GM18907 (cell line): Measurements from ENCODE around the gene ZNF341.

Experiments
- ATAC-seq: cut with Tn5 transposase; IDR thresholded peaks from one replicate; pipeline ENCODE4 v1.9.1; 2021; ENCODE audit warnings: mild to moderate bottlenecking, moderate library complexity; ENCODE audit not compliant: unreplicated experiment

ZNF341 gene

DNA sequence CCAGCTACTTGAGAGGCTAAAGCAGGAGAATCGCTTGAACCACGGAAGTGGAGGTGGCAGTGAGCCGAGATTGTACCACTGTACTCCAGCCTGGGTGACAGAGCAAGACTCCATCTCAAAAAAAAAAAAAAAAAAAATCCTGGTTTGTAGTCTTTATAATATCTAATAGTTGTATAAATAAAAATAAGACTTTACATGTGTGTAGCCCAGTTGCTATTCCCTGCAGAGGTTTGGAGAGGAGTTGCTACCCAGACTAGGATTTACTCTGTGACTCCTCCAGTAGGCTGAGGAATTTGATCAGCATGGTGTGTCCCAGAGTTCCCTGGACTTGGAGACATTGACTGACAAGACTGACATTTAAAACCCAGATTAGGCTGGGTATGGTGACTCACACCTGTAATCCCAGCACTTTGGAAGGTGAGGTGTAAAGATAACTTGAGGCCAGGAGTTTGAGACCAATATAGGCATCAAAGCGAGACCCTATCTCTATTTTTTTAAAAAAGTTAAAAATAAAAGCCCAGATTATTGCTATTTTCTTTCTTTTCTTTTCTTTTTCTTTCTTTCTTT, 89.6 kb downstream of the ZNF341 start:
- ATAC-seq = no peak

- ATAC-seq = no peak
These were observed 90.6 kb downstream of the ZNF341 start for GRCh38 chr20:33822423-33822822.

GRCh38 chr20:33822991-33823390, 91.2 kb downstream of the ZNF341 start:
- no peak for ATAC-seq

GRCh38 chr20:33824852-33825251, 93.1 kb downstream of the ZNF341 start:
- ATAC-seq = no peak

- ATAC-seq = no peak
These were observed 93.8 kb downstream of the ZNF341 start for GRCh38 chr20:33825340-33826269.

- no peak for ATAC-seq
These were observed 94.6 kb downstream of the ZNF341 start for GRCh38 chr20:33826270-33826897.

DNA sequence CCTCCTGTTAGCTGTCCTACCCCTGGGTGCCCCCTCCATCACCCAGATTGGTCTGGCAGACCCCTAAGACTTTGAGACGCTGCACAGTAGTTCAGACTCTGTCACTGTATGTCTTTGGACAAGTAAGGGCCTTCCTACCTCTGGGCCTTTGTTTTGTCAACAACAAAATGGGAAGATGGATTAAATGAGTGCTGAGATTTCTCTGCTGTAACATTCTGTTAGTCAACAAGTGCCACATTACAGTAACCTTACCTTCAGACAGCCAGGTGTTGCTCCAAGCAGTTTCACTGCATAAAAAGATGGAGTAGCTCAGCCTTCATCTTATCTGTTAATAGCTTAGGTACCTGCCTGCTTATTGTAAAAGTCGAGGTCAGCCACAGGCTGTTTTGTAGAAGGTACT, 95.3 kb downstream of the ZNF341 start:
- no peak for ATAC-seq

DNA sequence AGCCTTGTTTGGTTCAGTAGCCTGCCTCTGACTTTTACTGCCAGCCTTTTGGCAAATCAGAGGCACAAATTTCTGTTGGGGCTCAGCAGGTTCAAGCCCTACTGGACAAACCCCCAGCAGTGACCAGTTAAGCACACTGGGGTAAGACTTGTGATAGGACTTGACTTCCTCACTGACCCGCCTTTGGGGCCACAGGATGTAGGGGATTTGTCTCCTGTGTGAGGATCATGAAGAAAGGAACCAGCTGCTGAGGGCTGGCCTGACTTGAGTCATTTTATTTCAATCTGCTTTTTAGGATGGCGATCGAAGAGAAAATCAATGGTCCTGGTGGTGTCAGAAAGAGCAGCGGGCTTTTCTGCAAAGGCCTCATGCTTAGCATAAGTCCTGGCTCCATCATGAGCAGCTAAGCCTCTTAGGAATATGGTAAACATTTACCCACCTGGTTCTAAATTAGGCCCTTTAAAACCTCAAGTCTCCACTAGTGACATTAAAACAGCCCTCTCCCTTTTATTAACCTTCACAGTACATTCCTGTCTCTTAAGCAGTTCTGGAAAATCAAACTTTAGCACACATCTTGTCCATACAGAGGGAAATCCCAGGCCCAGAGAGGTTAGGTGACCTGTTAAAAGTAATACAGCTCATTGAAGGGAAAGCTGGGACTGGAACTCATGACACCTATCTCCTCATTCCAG, 96.0 kb downstream of the ZNF341 start:
- no peak for ATAC-seq

DNA sequence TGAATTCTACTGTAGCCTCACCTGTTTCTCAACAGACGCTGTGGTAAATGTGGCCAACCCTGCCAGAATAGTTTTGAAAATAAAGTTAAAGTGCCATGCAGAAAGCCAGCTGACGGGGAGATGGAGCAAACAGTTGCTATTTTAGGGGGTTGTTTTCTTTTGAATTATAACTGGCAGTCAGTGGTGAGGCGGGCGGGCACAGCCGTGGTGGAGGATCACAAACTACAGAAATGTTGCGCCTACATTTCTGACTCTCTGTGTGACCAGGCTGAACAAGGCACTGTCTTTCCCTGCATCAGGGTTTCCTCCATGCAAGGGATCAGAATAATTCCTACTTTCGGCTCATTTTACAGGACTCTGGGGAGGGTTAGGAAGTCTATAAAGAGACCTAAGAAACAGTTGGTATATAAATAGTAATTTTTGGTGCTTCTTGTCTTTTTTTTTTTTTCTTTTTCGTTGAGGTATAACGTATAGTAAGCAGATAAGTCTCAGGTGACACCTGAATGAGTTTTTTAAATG, 96.6 kb downstream of the ZNF341 start:
- ATAC-seq = no peak

DNA sequence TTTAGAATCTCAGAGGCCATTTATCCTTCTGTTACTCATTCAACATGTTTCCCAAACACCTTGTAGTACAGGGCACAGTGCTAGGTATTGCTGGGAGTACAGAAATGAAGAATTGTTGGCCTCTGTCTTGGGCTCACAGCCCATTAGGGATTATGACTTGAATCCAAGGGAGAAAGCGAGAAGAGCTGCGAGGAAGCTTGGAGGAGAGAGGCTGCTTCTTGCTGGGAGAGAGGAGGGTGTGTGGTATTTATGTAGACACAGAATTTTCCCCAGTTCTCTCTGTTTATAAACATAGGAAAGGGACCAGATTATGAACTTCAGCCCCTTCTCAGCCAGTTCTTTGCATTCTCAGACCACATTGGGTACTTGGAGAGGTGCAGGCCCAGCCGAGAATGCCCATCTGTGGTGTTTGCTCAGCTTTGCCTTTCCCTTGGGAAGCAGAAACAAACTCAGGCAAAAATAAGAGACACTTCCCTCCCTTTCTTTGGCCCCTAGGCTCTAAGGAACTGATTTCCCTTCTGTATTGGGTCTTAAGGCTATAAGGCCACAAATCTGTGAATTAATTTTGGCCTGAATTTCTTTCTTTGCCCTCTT, 97.3 kb downstream of the ZNF341 start:
- ATAC-seq = no peak

DNA sequence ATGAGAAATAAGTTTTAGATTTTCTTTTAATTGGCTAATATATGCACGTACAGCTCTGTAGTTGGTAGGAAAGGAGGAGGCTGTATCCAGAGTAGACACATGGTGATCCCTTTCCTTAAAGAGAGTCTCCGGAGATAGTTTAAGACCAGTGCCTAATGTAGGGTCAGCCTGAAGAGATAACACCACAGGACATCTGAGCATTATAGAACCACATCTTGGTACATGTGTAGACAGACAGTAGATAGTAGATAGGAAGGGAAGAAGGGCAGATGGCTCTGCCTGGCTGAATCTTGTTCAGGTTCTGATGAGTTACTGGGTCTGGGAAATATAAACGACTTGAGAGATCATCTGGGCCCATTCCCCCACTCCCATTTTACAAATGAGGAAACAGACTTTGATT, 97.8 kb downstream of the ZNF341 start:
- ATAC-seq = no peak

DNA sequence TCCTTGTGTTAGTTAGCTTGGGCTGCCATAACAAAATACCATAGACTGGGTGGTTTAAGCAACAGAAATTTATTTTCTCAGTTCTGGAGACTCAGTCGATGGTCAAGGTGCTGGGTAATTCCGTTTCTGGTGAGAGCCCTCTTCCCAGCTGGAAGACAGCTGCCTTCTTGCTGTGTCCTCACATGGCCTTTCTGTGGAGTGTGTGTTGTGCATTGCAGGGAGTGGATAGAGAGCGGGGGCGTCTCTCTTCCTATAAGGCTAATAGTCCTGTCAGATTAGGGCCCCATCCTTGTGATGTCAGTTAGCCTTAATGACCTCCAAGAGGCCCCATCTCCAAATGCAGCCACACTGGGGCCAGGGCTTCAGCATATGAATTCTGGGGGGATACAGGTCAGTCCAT, 98.6 kb downstream of the ZNF341 start:
- no peak for ATAC-seq

DNA sequence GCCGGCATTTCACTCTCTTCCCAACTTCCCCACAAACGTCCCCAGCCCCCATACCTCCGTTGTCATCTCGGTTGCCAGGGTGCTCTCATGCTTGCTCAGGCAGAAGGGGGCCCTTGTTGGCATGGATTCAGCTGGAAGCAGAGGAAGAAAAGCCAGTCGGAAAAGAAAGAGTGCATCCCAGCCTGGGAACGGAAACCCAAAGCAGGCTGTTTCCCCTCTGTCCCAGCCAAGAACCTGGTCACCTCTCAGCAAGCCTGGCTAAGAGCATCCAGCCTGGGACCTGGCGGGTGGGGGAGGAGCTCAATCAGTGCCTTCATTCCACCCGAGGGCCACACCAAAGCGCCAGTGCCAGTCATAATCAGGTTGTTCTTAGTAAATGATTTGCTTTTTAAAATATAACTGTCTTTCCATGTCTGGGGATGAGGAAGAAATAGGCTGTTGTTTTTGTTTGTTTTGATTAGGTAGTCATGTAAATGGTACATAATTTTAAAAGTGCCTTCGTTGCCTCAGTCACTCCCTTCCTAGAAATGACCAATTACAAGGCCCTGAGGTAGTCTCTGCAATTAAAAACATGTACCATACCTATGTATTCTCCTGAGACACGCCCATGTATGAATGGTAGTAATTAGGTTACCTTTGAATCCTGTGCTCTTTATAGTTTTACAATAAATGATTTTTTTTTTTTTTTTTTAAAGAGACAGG, 100.5 kb downstream of the ZNF341 start:
- ATAC-seq = no peak

DNA sequence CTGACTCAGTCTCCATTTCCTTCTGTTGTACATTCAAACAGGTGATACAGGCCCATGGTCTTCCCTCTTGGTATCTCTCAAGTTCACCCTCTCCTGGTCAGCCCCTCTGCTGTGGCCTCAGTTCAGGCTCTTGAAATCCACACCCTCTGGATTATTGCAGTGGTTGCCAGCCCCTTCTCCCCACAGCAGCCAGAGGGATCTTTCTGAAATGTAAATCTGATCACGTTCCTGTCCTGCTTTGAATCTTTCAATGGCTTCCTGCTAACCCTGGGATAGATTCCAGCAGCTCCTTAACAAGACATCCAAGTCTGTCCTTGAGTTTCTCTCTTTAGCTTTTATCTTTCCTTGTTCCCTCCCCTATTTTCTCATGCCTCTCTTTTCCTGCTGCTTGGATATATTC, 101.5 kb downstream of the ZNF341 start:
- ATAC-seq = no peak

GRCh38 chr20:33835615-33836172, 103.9 kb downstream of the ZNF341 start:
- no peak for ATAC-seq

DNA sequence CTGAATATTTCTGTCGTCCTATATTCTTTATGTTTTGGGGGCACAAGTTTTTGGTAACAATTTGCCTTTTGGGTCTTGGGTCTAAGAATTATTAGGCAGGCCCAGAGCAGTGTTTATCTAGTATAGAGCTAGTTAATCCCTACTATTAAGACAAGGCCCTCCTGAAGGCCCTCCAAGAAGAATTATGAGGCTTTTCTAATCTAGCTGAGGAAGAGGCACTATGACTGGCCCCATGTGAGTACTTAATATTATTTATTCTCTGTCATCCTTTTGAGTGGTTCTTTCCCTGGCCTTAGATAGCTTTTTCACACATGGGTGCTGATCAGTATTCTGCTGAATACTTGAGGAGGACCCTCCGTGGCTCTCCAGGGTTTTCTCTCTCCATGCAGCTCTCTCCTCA, 104.5 kb downstream of the ZNF341 start:
- no peak for ATAC-seq

DNA sequence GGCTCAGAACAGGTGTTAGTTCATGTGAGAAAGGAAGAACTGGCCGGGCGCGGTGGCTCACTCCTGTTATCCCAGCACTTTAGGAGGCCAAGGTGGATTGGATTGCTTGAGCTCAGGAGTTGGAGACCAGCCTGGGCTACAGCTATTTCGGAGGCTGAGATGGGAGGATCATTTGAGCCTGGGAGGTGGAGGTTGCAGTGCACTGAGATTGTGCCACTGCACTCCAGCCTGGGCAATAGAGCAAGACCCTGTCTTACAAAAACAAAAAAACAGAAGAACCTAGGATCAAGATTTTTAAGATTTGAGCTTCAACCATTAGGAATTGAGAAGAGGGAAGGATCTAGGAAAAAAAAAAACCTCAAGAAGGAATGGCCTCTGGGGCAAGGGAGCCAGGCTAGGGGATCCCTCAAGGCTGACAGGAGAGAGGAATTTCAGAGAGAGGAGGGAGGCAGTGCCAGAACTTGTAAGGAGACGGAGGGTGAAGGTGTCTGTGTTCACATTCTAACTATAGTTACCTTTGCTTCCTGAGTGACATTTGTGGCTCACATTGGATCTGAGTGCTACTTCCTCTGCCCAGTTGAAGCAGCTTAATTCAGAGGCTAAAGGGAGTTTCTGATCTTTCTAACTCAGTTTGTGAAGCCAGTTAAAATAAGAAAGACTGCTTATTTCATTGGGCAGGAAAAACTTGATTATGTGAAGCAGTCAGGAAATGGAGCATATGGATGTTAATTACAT, 105.5 kb downstream of the ZNF341 start:
- ATAC-seq = no peak

DNA sequence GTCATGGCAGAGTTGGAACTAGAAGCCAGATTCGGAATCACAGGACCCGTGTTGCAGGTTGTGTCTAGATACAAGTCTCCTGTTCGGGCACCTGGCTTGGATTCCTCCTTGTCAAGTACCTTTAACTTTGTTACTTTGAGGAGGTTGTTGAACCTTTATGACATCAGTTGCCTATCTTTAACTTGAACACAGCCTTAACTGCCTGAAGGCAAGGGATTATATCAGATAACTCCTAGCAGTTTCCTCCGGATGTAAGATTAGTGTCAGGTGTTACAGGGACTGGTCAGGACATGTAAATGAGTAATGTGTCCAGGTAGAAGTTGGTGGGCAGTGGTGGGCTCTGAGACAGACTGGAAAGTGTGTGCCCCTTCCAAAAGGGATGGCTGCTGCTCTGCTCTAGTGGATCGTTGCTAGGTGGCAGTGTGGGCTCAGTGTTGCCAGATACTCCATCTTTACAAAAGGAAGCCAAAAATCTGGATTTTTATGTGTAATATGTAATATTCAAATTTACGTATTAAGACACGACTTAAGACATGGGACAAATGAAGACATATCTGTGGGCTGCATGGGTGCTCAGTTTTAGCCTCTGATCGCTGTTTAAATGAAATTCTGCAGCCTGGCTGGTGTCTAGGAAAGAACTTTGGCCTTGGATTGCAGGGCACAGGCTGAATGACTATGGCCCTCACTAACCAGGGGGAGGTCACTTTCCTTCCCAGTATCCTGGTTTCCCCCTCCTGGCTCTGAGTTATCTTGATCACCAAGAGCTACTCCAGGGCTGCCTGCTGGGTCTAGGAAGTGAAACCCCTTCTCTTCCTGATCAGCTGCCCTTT, 106.5 kb downstream of the ZNF341 start:
- ATAC-seq = no peak
